IPS DF 4.7 (cell line): ENCODE data around the gene MAPK13.
"Not testable (repeated sequence)": the region's sequence is repeated elsewhere in the genome, so short reads cannot be mapped to it uniquely, and the experiment has no call there.

ENCODE experiments used
- DNase-seq: peaks from one replicate; pipeline ENCODE4 v3.0.0-alpha.2; 2013; ENCODE audit warnings: low spot score; ENCODE audit errors: extremely low read depth

The MAPK13 gene

GRCh38 chr6:36127462-36128016 lies 2.8 kb upstream of the MAPK13 start:
- DNase-seq: no peak

GRCh38 chr6:36128073-36128472 lies 2.2 kb upstream of the MAPK13 start:
- DNase-seq: no peak

- no peak for DNase-seq
Observed at GRCh38 chr6:36128793-36129192, 1.5 kb upstream of the MAPK13 start.

GRCh38 chr6:36129334-36129733 lies 979 bp upstream of the MAPK13 start:
- DNase-seq: not testable (repeated sequence)

GRCh38 chr6:36130667-36131510 lies 576 bp downstream of the MAPK13 start:
- DNase-seq: no peak

- DNase-seq: no peak
Observed at GRCh38 chr6:36131511-36132245, 1.4 kb downstream of the MAPK13 start.

GRCh38 chr6:36132246-36132895 lies 2.1 kb downstream of the MAPK13 start:
- no peak for DNase-seq

GRCh38 chr6:36133148-36133547 lies 2.8 kb downstream of the MAPK13 start:
- DNase-seq: no peak

GRCh38 chr6:36133912-36134311 lies 3.6 kb downstream of the MAPK13 start:
- DNase-seq: no peak

GRCh38 chr6:36135053-36135731 lies 4.9 kb downstream of the MAPK13 start:
- no peak for DNase-seq

- no peak for DNase-seq
Observed at GRCh38 chr6:36136034-36136433, 5.7 kb downstream of the MAPK13 start.

- no peak for DNase-seq
Observed at GRCh38 chr6:36136551-36136950, 6.2 kb downstream of the MAPK13 start.

GRCh38 chr6:36138667-36139066 lies 8.4 kb downstream of the MAPK13 start:
- no peak for DNase-seq

- no peak for DNase-seq
Observed at GRCh38 chr6:36139431-36139830, 9.1 kb downstream of the MAPK13 start.

- no peak for DNase-seq
Observed at GRCh38 chr6:36139991-36140710, 9.8 kb downstream of the MAPK13 start.

- DNase-seq: no peak
Observed at GRCh38 chr6:36141091-36141490, 10.8 kb downstream of the MAPK13 start.

- no peak for DNase-seq
Observed at GRCh38 chr6:36141961-36142360, 11.6 kb downstream of the MAPK13 start.

GRCh38 chr6:36142971-36143838 lies 12.9 kb downstream of the MAPK13 start:
- no peak for DNase-seq

- DNase-seq: no peak
Observed at GRCh38 chr6:36145495-36145894, 15.2 kb downstream of the MAPK13 start.

GRCh38 chr6:36147294-36147693 lies 17.0 kb downstream of the MAPK13 start:
- DNase-seq: no peak
